ENCODE measurements around the gene TP53.
"Not testable (repeated sequence)": the region's sequence is repeated elsewhere in the genome, so short reads cannot be mapped to it uniquely, and the experiment has no call there.

The TP53 gene

DNA sequence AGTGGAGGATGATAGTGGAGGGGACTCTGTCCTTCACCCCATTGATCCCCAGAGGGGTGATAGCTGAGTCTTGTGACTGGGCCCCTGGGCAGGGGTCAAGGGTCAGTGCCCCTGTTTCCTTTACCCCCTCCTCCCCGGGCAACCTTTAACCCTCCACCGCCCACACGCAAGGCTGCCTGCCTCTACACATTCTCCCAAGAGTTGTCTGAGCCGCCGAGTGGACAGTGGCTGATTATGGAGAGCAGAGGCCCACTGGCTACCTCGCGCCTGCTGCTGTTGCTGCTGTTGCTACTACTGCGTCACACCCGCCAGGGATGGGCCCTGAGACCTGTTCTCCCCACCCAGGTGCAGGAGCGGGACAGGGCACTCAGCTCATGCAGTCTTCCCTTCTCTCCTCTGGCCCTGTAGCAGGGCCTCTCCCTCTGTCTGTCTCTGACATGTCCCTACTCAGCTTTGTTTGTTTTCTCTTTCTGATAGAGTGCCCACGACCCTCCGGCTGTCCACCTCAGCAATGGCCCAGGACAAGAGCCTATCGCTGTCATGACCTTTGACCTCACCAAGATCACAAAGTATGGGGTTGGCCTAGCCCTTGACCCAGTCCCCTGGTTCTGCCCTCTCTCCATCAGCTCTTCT is 57.2 kb downstream of the TP53 start, which contains the start of gene SHBG:
Gene SHBG, plus strand, starts transcription at position 197 of the 633 bp plus-strand sequence. Its CDS starts 38 bp downstream, at position 235.
- DNase-seq, result no peak

- DNase-seq, result peak; percentile 95
Measured at GRCh38 chr17:7627250-7628121, 59.8 kb downstream of the TP53 start, which contains the start of gene SAT2. Gene SAT2, minus strand, starts transcription at chr17:7627821. Its CDS starts 186 bp downstream, at chr17:7627635.

DNA sequence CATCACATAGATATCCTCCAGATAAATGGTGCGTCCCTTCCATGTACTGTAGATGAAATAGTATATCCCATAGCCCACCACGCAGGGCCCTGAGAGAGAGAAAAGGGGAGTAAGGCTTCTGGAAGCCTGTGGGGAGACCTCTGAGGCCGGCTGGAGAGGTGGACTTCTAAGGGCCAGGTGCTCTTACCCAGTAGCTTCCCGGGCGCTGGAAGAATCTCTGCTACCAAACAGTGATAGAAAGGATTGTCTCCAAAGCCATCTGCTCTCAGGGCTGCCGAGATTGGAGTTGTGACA is 60.4 kb downstream of the TP53 start:
- no peak for DNase-seq

- no peak for DNase-seq
Measured at GRCh38 chr17:7626307-7626706, 61.0 kb downstream of the TP53 start.

GRCh38 chr17:7625749-7626148 is 61.5 kb downstream of the TP53 start:
- not testable (repeated sequence) for DNase-seq

- no peak for DNase-seq
Measured at GRCh38 chr17:7623661-7624060, 63.6 kb downstream of the TP53 start.

DNA sequence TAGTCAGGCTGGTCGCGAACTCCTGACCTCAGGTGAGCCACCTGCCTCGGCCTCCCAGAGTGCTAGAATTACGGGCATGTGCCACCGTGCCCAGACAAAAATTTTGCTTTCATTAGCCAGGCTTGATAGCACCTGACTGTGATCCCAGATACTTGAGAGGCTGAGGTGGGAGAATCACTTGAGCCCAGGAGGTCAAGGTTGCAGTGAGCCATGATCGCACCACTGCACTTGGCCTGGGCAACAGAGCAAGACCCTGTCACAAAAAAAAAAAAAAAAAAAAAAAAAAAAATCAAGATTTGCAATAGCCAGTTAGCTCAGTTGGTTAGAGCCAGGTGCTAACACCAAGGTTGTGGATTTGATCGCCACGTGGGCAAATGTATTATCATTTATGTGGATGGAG is 66.5 kb downstream of the TP53 start:
- no peak for DNase-seq

- no peak for DNase-seq
Measured at GRCh38 chr17:7618608-7619007, 68.7 kb downstream of the TP53 start.
